Bronchial epithelial cell (primary cell): ENCODE results near the gene SDHA. TPM values are rescaled to one million over a fixed set of nuclear protein-coding genes. Genes with fewer than 3 reads are reported as not detected.
A peak's percentile ranks its signal among the peaks of the same experiment; 100 is the strongest.

Experiments
- DNase-seq: peaks from one replicate; pipeline ENCODE4 v3.0.0-alpha.2; 2010; ENCODE audit warnings: low read depth
- FAIRE-seq: peaks from 2 replicates; lab custom pipeline; 2011; peaks lifted over from hg19 to GRCh38; lab: Jason Lieb, UNC
- H3K27me3 ChIP-seq: 2 replicates; pipeline ENCODE4 v1.5.1; 2011; ENCODE audit warnings: low read length; ENCODE audit not compliant: control insufficient read depth, insufficient read depth
- H3K36me3 ChIP-seq: 2 replicates; pipeline ENCODE4 v1.5.1; 2011; ENCODE audit warnings: low read length; ENCODE audit not compliant: control insufficient read depth, insufficient read depth
- H3K4me3 ChIP-seq: 2 replicates; pipeline ENCODE4 v1.5.1; 2011; ENCODE audit warnings: mild to moderate bottlenecking, low read depth, low read length, control low read depth
- CTCF ChIP-seq: IDR thresholded peaks from 2 replicates; pipeline ENCODE4 v1.5.1; 2011; ENCODE audit warnings: mild to moderate bottlenecking, moderate library complexity, low read length, control low read depth, inconsistent platforms; ENCODE audit not compliant: insufficient read depth, severe bottlenecking
- total RNA-seq: library from RNA; depleted of rRNA; stranded (reverse); fragments of >200 nt; gene quantifications from 2 replicates; pipeline ENCODE4 v1.2.1, GENCODE V29; 2014

SDHA gene
- total RNA-seq, 1 donor from 2014 or later, result 136 TPM

GRCh38 chr5:176296-176823 lies 41.8 kb upstream of the SDHA start:
- H3K36me3 ChIP-seq, result no peaks in the 10 kb centered on the region
- H3K27me3 ChIP-seq, result no peaks in the 10 kb centered on the region
- DNase-seq, result no peak
- H3K4me3 ChIP-seq, result no peak overlapping the region
- FAIRE-seq, result no peak
- no peak for TF ChIP-seq CTCF

GRCh38 chr5:178110-178509 lies 40.0 kb upstream of the SDHA start:
- no peak for FAIRE-seq
- no peak for TF ChIP-seq CTCF
- no peaks in the 10 kb centered on the region for H3K27me3 ChIP-seq
- no peaks in the 10 kb centered on the region for H3K36me3 ChIP-seq
- H3K4me3 ChIP-seq, result no peak overlapping the region
- DNase-seq, result no peak

- FAIRE-seq (no peak), DNase-seq (no peak)
- no peak for TF ChIP-seq CTCF
- Histone ChIP-seq H3K27me3 (no peaks in the 10 kb centered on the region), H3K36me3 (no peaks in the 10 kb centered on the region), H3K4me3 (no peak overlapping the region)
These were observed 38.7 kb upstream of the SDHA start for GRCh38 chr5:179401-179800.

- no peaks in the 10 kb centered on the region for H3K27me3 ChIP-seq
- DNase-seq, result no peak
- H3K36me3 ChIP-seq, result no peaks in the 10 kb centered on the region
- peak; percentile 23 for FAIRE-seq
- no peak for TF ChIP-seq CTCF
- H3K4me3 ChIP-seq, result no peak overlapping the region
These were observed 37.7 kb upstream of the SDHA start for GRCh38 chr5:180286-180918.

- no peaks in the 10 kb centered on the region for H3K27me3 ChIP-seq
- DNase-seq (no peak), FAIRE-seq (no peak)
- TF ChIP-seq CTCF, result no peak
- no peaks in the 10 kb centered on the region for H3K36me3 ChIP-seq
- no peak overlapping the region for H3K4me3 ChIP-seq
These were observed 37.0 kb upstream of the SDHA start for GRCh38 chr5:181160-181559.

GRCh38 chr5:181566-181965 lies 36.6 kb upstream of the SDHA start:
- DNase-seq, result no peak
- no peak for FAIRE-seq
- Histone ChIP-seq H3K4me3 (no peak overlapping the region), H3K36me3 (no peaks in the 10 kb centered on the region), H3K27me3 (no peaks in the 10 kb centered on the region)
- TF ChIP-seq CTCF, result no peak
